ENCODE results near the gene TPCN2.

The TPCN2 gene

GRCh38 chr11:69119190-69119589 lies 70.5 kb downstream of the TPCN2 start:
- H3K4me3 ChIP-seq (ENCODE audit: low read depth, low read length) = no peak overlapping the region
- peaks cover 22% of the 10 kb centered on the region for H3K4me1 ChIP-seq (ENCODE audit: control insufficient read depth, insufficient read depth, low read length)
- no peaks in the 10 kb centered on the region for H3K36me3 ChIP-seq (ENCODE audit: control insufficient read depth, insufficient read depth, low read length)
- no peak overlapping the region for H3K27ac ChIP-seq (ENCODE audit: low read depth, low read length)
- no peak overlapping the region for H3K9ac ChIP-seq (ENCODE audit: low read length)
- no peaks in the 10 kb centered on the region for H3K27me3 ChIP-seq (ENCODE audit: control insufficient read depth, insufficient read depth, low read length)
- H3K9me3 ChIP-seq (ENCODE audit: control insufficient read depth, insufficient read depth, low read depth, low read length) = peaks cover 8% of the 10 kb centered on the region; the same call in 1 of the 2 replicates

- Histone ChIP-seq H3K4me1 (ENCODE audit: control insufficient read depth, insufficient read depth, low read length) (peaks cover 24% of the 10 kb centered on the region), H3K27ac (ENCODE audit: low read depth, low read length) (no peak overlapping the region), H3K36me3 (ENCODE audit: control insufficient read depth, insufficient read depth, low read length) (no peaks in the 10 kb centered on the region), H3K9ac (ENCODE audit: low read length) (no peak overlapping the region), H3K27me3 (ENCODE audit: control insufficient read depth, insufficient read depth, low read length) (no peaks in the 10 kb centered on the region), H3K9me3 (ENCODE audit: control insufficient read depth, insufficient read depth, low read depth, low read length) (peaks cover 11% of the 10 kb centered on the region; the same call in 1 of the 2 replicates), H3K4me3 (ENCODE audit: low read depth, low read length) (no peak overlapping the region)
These were observed 71.6 kb downstream of the TPCN2 start for GRCh38 chr11:69120096-69120875.

GRCh38 chr11:69121021-69121420 lies 72.3 kb downstream of the TPCN2 start:
- Histone ChIP-seq H3K4me3 (ENCODE audit: low read depth, low read length) (no peak overlapping the region), H3K27ac (ENCODE audit: low read depth, low read length) (no peak overlapping the region), H3K36me3 (ENCODE audit: control insufficient read depth, insufficient read depth, low read length) (no peaks in the 10 kb centered on the region), H3K4me1 (ENCODE audit: control insufficient read depth, insufficient read depth, low read length) (peaks cover 24% of the 10 kb centered on the region), H3K27me3 (ENCODE audit: control insufficient read depth, insufficient read depth, low read length) (no peaks in the 10 kb centered on the region), H3K9ac (ENCODE audit: low read length) (no peak overlapping the region), H3K9me3 (ENCODE audit: control insufficient read depth, insufficient read depth, low read depth, low read length) (peaks cover 11% of the 10 kb centered on the region; the same call in 1 of the 2 replicates)

GRCh38 chr11:69121621-69122325 lies 73.0 kb downstream of the TPCN2 start:
- Histone ChIP-seq H3K27me3 (ENCODE audit: control insufficient read depth, insufficient read depth, low read length) (no peaks in the 10 kb centered on the region), H3K4me1 (ENCODE audit: control insufficient read depth, insufficient read depth, low read length) (peaks cover 24% of the 10 kb centered on the region), H3K27ac (ENCODE audit: low read depth, low read length) (peak overlapping the region; percentile 12; the same call in 1 of the 2 replicates), H3K9ac (ENCODE audit: low read length) (peak overlapping the region; percentile 44), H3K36me3 (ENCODE audit: control insufficient read depth, insufficient read depth, low read length) (no peaks in the 10 kb centered on the region), H3K9me3 (ENCODE audit: control insufficient read depth, insufficient read depth, low read depth, low read length) (peaks cover 11% of the 10 kb centered on the region; the same call in 1 of the 2 replicates), H3K4me3 (ENCODE audit: low read depth, low read length) (no peak overlapping the region)

- Histone ChIP-seq H3K4me3 (ENCODE audit: low read depth, low read length) (peak overlapping the region; percentile 53), H3K27me3 (ENCODE audit: control insufficient read depth, insufficient read depth, low read length) (no peaks in the 10 kb centered on the region), H3K9ac (ENCODE audit: low read length) (peak overlapping the region; percentile 44), H3K36me3 (ENCODE audit: control insufficient read depth, insufficient read depth, low read length) (no peaks in the 10 kb centered on the region), H3K27ac (ENCODE audit: low read depth, low read length) (peak overlapping the region; percentile 12; the same call in 1 of the 2 replicates), H3K9me3 (ENCODE audit: control insufficient read depth, insufficient read depth, low read depth, low read length) (peaks cover 11% of the 10 kb centered on the region; the same call in 1 of the 2 replicates), H3K4me1 (ENCODE audit: control insufficient read depth, insufficient read depth, low read length) (peaks cover 24% of the 10 kb centered on the region)
These were observed 73.5 kb downstream of the TPCN2 start for GRCh38 chr11:69122326-69122629.

GRCh38 chr11:69122630-69123431 lies 74.1 kb downstream of the TPCN2 start:
- H3K27me3 ChIP-seq (ENCODE audit: control insufficient read depth, insufficient read depth, low read length) = no peaks in the 10 kb centered on the region
- H3K9ac ChIP-seq (ENCODE audit: low read length) = peak overlapping the region; percentile 66
- H3K9me3 ChIP-seq (ENCODE audit: control insufficient read depth, insufficient read depth, low read depth, low read length) = peaks cover 16% of the 10 kb centered on the region; the same call in 1 of the 2 replicates
- no peaks in the 10 kb centered on the region for H3K36me3 ChIP-seq (ENCODE audit: control insufficient read depth, insufficient read depth, low read length)
- peaks cover 24% of the 10 kb centered on the region for H3K4me1 ChIP-seq (ENCODE audit: control insufficient read depth, insufficient read depth, low read length)
- peak overlapping the region; percentile 53 for H3K4me3 ChIP-seq (ENCODE audit: low read depth, low read length)
- H3K27ac ChIP-seq (ENCODE audit: low read depth, low read length) = peak overlapping the region; percentile 45; the same call in 1 of the 2 replicates

- H3K27me3 ChIP-seq (ENCODE audit: control insufficient read depth, insufficient read depth, low read length) = no peaks in the 10 kb centered on the region
- peak overlapping the region; percentile 45; the same call in 1 of the 2 replicates for H3K27ac ChIP-seq (ENCODE audit: low read depth, low read length)
- H3K9me3 ChIP-seq (ENCODE audit: control insufficient read depth, insufficient read depth, low read depth, low read length) = peaks cover 21% of the 10 kb centered on the region; the same call in 1 of the 2 replicates
- H3K36me3 ChIP-seq (ENCODE audit: control insufficient read depth, insufficient read depth, low read length) = no peaks in the 10 kb centered on the region
- H3K4me3 ChIP-seq (ENCODE audit: low read depth, low read length) = peak overlapping the region; percentile 53
- peaks cover 24% of the 10 kb centered on the region for H3K4me1 ChIP-seq (ENCODE audit: control insufficient read depth, insufficient read depth, low read length)
- H3K9ac ChIP-seq (ENCODE audit: low read length) = peak overlapping the region; percentile 66
These were observed 75.1 kb downstream of the TPCN2 start for GRCh38 chr11:69123593-69124545.

GRCh38 chr11:69125861-69126260 lies 77.1 kb downstream of the TPCN2 start:
- H3K27ac ChIP-seq (ENCODE audit: low read depth, low read length) = no peak overlapping the region

GRCh38 chr11:69126286-69126685 lies 77.6 kb downstream of the TPCN2 start:
- Histone ChIP-seq H3K9ac (ENCODE audit: low read length) (no peak overlapping the region), H3K27me3 (ENCODE audit: control insufficient read depth, insufficient read depth, low read length) (no peaks in the 10 kb centered on the region), H3K27ac (ENCODE audit: low read depth, low read length) (no peak overlapping the region), H3K4me3 (ENCODE audit: low read depth, low read length) (no peak overlapping the region), H3K36me3 (ENCODE audit: control insufficient read depth, insufficient read depth, low read length) (no peaks in the 10 kb centered on the region), H3K4me1 (ENCODE audit: control insufficient read depth, insufficient read depth, low read length) (peaks cover 32% of the 10 kb centered on the region), H3K9me3 (ENCODE audit: control insufficient read depth, insufficient read depth, low read depth, low read length) (0 out of 2 replicates have a peak, but pooled peaks cover 21% of the 10 kb centered on the region)

More at GRCh38 chr11:69125861-69126260, 77.1 kb downstream of the TPCN2 start:
- Histone ChIP-seq H3K4me1 (ENCODE audit: control insufficient read depth, insufficient read depth, low read length) (peaks cover 28% of the 10 kb centered on the region), H3K4me3 (ENCODE audit: low read depth, low read length) (no peak overlapping the region), H3K27me3 (ENCODE audit: control insufficient read depth, insufficient read depth, low read length) (no peaks in the 10 kb centered on the region), H3K9me3 (ENCODE audit: control insufficient read depth, insufficient read depth, low read depth, low read length) (0 out of 2 replicates have a peak, but pooled peaks cover 21% of the 10 kb centered on the region), H3K36me3 (ENCODE audit: control insufficient read depth, insufficient read depth, low read length) (no peaks in the 10 kb centered on the region), H3K9ac (ENCODE audit: low read length) (no peak overlapping the region)
